HL-60 (cell line): ENCODE measurements around the gene POU2F3.

Experiments
- DNase-seq, 2 experiments: peaks; one replicate each; pipeline ENCODE4 v3.0.0-alpha.2; 2010 to 2020; ENCODE audit warnings: low read depth in 1 of 2, low spot score in 1 of 2
- H3K27ac ChIP-seq: fragments of 250-450 bp; sonication (Bioruptor Pico); replicated peaks from 2 replicates; pipeline ENCODE4 v1.5.1; 2020; ENCODE audit warnings: mild to moderate bottlenecking, moderate library complexity
- H3K27me3 ChIP-seq: fragments of 250-450 bp; sonication (Bioruptor Pico); 2 replicates; pipeline ENCODE4 v1.5.1; 2021; ENCODE audit warnings: mild to moderate bottlenecking, moderate library complexity; ENCODE audit not compliant: insufficient read depth, poor library complexity, severe bottlenecking
- H3K4me3 ChIP-seq: replicated peaks from 2 replicates; pipeline ENCODE4 v1.5.1; 2011; ENCODE audit warnings: mild to moderate bottlenecking, control low read depth, low read length; ENCODE audit not compliant: insufficient read depth
- CTCF ChIP-seq: IDR thresholded peaks from one replicate; pipeline ENCODE4 v1.5.1; 2011; ENCODE audit warnings: low read length, control low read depth, inconsistent platforms; ENCODE audit not compliant: insufficient read depth
- GABPA ChIP-seq: IDR thresholded peaks from 2 replicates; pipeline ENCODE4 v1.6.1; 2012; ENCODE audit warnings: low read depth
- POLR2AphosphoS5 ChIP-seq: IDR thresholded peaks from 2 replicates; pipeline ENCODE4 v1.6.1; 2012; ENCODE audit warnings: low read depth
- REST ChIP-seq: IDR thresholded peaks from 2 replicates; pipeline ENCODE4 v1.6.1; 2012; ENCODE audit warnings: low read depth; ENCODE audit not compliant: insufficient replicate concordance
- SPI1 ChIP-seq: IDR thresholded peaks from 2 replicates; pipeline ENCODE4 v1.6.1; 2012; ENCODE audit warnings: low read depth, mild to moderate bottlenecking, borderline replicate concordance

The POU2F3 gene

GRCh38 chr11:120334332-120334731, 94.4 kb downstream of the POU2F3 start:
- DNase-seq = no peak
- TF ChIP-seq POLR2AphosphoS5 = no peak
- no peak for TF ChIP-seq GABPA
- no peak for TF ChIP-seq CTCF
- no peak for TF ChIP-seq REST
- TF ChIP-seq SPI1 = no peak
- H3K27ac ChIP-seq = no peak overlapping the region

GRCh38 chr11:120334894-120335462, 95.0 kb downstream of the POU2F3 start:
- H3K27ac ChIP-seq = no peak overlapping the region
- no peak overlapping the region for H3K4me3 ChIP-seq
- H3K27me3 ChIP-seq = peaks cover 60% of the 10 kb centered on the region
- DNase-seq = peak; percentile 59 to 65
- TF ChIP-seq SPI1 = peak; percentile 77
- peak; percentile 30 for TF ChIP-seq CTCF
- TF ChIP-seq POLR2AphosphoS5 = no peak
- no peak for TF ChIP-seq GABPA
- no peak for TF ChIP-seq REST

More at GRCh38 chr11:120334332-120334731, 94.4 kb downstream of the POU2F3 start:
- H3K4me3 ChIP-seq = no peak overlapping the region
- H3K27me3 ChIP-seq = peaks cover 55% of the 10 kb centered on the region

GRCh38 chr11:120335556-120335907, 95.6 kb downstream of the POU2F3 start:
- no peak for DNase-seq
- TF ChIP-seq CTCF = no peak
- no peak for TF ChIP-seq REST
- no peak for TF ChIP-seq GABPA
- TF ChIP-seq POLR2AphosphoS5 = no peak

More at GRCh38 chr11:120335556-120335907, 95.6 kb downstream of the POU2F3 start:
- peaks cover 63% of the 10 kb centered on the region for H3K27me3 ChIP-seq
- H3K27ac ChIP-seq = no peak overlapping the region
- peak overlapping the region; percentile 50; the same call in 1 of the 2 replicates for H3K4me3 ChIP-seq
